Activated CD8-positive, alpha-beta memory T cell treated with anti-CD3 and anti-CD28 coated beads, Interleukin-2, amount 50 U/mL, for 48 hours (primary cell): ENCODE results near the gene XRCC6.
"Not testable (repeated sequence)": the region's sequence is repeated elsewhere in the genome, so short reads cannot be mapped to it uniquely, and the experiment has no call there.

Source experiments
- DNase-seq: peaks from one replicate; pipeline ENCODE4 v3.0.0-alpha.2; 2020

XRCC6 gene

GRCh38 chr22:41654322-41654721 lies 33.2 kb downstream of the XRCC6 start:
- DNase-seq, result no peak

GRCh38 chr22:41656556-41656955 lies 35.5 kb downstream of the XRCC6 start:
- DNase-seq, result no peak

- no peak for DNase-seq
Measured at GRCh38 chr22:41657709-41658108, 36.6 kb downstream of the XRCC6 start.

- DNase-seq, result no peak
Measured at GRCh38 chr22:41658869-41659268, 37.8 kb downstream of the XRCC6 start.

- no peak for DNase-seq
Measured at GRCh38 chr22:41659941-41660340, 38.8 kb downstream of the XRCC6 start.

GRCh38 chr22:41660416-41660815 lies 39.3 kb downstream of the XRCC6 start:
- DNase-seq, result no peak

GRCh38 chr22:41661088-41661487 lies 40.0 kb downstream of the XRCC6 start:
- no peak for DNase-seq

GRCh38 chr22:41661713-41662112 lies 40.6 kb downstream of the XRCC6 start:
- no peak for DNase-seq

GRCh38 chr22:41663594-41663993 lies 42.5 kb downstream of the XRCC6 start:
- not testable (repeated sequence) for DNase-seq

GRCh38 chr22:41664490-41664889 lies 43.4 kb downstream of the XRCC6 start:
- DNase-seq, result no peak

- DNase-seq, result no peak
Measured at GRCh38 chr22:41664951-41665350, 43.9 kb downstream of the XRCC6 start.

- DNase-seq, result no peak
Measured at GRCh38 chr22:41668971-41669911, 48.1 kb downstream of the XRCC6 start.

GRCh38 chr22:41672096-41672495 lies 51.0 kb downstream of the XRCC6 start:
- DNase-seq, result not testable (repeated sequence)

GRCh38 chr22:41672780-41673509 lies 51.9 kb downstream of the XRCC6 start:
- no peak for DNase-seq

GRCh38 chr22:41674846-41675340 lies 53.8 kb downstream of the XRCC6 start:
- no peak for DNase-seq

- no peak for DNase-seq
Measured at GRCh38 chr22:41676134-41676533, 55.0 kb downstream of the XRCC6 start.

GRCh38 chr22:41681616-41682015 lies 60.5 kb downstream of the XRCC6 start:
- DNase-seq, result no peak

GRCh38 chr22:41682033-41682807 lies 61.1 kb downstream of the XRCC6 start:
- DNase-seq, result peak; percentile 95

- no peak for DNase-seq
Measured at GRCh38 chr22:41683052-41683451, 62.0 kb downstream of the XRCC6 start.

- DNase-seq, result no peak
Measured at GRCh38 chr22:41683616-41684015, 62.5 kb downstream of the XRCC6 start.

GRCh38 chr22:41684194-41684593 lies 63.1 kb downstream of the XRCC6 start:
- no peak for DNase-seq

GRCh38 chr22:41686890-41687289 lies 65.8 kb downstream of the XRCC6 start:
- not testable (repeated sequence) for DNase-seq

GRCh38 chr22:41687901-41688364 lies 66.8 kb downstream of the XRCC6 start:
- no peak for DNase-seq
